SHP77 (cell line): ENCODE measurements around the gene SLX4IP.

Source experiments
- DNase-seq, 2 experiments: peaks; one replicate each; lab custom pipeline; 2025; lab: John Stamatoyannopoulos, UW

The SLX4IP gene

DNA sequence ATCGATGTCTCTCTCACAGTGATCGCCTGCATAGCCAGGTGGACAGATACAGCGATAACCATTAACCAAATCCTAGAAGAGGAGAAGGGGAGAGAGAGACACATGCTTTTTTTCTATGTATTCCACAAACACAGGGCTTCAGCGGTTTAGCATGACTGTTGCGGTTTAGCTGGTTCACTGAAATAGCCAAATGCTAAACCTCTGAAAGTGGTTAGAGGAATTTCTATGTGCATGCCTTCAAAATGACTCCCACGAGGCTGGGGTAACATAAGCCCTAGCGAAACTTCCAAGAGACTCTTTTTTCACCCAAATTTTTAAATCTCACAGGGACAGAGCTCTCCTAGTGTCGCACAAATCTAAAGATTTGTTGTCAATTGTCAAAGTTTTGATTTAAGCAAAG, 213.5 kb downstream of the SLX4IP start:
- DNase-seq, result no peak

DNA sequence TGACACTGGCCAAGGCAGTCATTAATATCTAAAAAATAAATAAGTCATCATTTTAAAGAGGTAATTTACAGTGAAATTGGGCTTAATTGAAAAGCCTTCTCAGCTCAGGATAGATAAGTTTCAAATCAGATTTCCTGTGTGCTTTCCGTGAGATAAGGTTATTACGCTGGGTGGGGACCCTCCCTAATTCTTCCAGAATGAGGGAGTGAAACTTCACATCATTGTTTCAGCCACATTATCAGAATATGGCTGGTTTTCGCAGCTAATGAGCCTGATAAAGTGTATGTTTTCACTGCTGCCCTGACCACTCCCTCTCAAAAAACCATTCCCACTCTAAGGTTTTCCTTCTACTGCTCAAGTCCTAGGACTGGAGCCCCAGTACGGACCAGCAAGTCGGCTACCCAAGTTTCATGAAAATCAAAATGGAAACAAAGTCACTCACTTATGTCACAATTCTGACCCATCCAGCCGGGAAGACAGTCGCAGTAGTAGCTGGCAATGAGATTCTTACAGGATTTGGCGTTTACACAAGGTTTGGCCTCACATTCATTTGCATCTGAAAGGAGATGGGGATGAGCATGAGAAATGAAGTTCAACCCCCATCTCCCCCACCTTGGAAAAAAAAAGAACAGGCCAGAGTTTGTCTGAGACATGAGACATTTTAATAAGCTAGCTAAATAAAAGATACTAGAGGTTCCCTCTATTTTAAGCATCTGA, 214.1 kb downstream of the SLX4IP start:
- DNase-seq, result no peak

DNA sequence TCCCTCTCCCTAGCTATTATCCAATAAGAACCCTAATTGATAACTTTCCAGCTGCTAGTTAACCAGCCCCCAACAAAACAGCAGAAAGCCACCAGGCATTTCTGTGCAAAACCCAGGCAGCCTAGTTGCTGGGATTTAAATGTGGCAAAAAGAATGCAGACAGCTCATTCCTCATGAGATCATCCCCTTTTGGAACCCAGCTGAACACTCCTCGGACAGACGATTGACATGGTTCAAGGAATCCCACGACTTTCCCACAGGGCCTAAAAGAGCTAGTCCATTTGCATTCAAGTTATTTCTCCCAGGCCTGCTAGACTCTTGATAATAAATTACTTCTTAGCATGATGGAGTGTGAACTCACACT, 214.7 kb downstream of the SLX4IP start:
- no peak for DNase-seq

DNA sequence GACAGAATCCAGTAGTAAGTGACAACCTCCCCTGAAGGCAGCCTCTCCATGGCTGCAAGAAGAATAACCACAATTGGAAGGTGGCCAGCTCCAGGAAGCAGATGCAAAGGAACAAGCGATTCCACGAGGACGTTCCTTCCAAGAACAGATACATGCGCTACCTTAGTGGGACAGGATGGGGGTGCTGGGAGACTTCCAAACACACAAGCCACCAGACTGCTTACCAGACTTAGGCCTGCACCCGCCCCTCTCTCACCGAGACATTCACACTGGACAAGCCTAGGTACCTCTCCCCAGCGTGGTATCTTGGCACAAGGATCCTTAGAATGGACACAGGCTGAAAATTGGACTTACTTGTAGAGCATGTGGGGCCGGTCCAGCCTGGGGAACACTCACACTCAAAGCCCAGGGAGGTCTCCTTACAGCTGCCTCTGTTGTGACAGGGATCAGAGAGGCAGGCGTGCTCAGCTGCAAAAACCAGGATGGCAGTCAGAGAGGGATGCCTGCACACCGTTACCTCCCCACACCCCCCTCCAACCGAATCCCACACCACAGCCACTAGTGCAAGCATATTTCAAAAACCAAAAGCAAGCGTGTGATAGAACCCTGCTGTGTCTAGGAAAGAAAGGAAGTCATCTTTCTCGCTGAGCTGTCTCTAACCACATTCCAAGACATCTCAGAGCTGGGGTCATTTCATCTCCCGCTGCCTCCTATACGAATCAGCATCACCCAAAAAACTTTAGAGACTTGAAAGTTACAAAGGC, 216.3 kb downstream of the SLX4IP start:
- DNase-seq, result no peak

DNA sequence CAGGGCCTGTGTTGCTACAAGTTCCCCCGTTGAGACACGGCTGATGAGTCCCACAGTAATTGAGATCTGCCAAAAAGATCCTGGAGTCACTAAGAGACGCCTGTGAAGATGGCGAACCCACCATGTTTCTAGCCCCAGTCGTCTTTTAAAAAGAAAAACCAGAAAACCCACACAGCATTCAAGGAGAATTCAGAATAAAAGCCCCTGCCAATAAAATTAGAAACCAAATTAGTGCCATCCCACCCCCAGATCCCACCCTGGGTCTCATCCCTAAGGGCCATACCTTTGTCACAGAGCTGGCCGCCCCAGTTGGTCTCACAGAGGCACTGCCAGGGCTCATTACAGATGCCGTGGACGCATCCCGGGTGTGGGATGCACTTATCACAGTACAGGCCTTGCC, 217.1 kb downstream of the SLX4IP start:
- no peak for DNase-seq

DNA sequence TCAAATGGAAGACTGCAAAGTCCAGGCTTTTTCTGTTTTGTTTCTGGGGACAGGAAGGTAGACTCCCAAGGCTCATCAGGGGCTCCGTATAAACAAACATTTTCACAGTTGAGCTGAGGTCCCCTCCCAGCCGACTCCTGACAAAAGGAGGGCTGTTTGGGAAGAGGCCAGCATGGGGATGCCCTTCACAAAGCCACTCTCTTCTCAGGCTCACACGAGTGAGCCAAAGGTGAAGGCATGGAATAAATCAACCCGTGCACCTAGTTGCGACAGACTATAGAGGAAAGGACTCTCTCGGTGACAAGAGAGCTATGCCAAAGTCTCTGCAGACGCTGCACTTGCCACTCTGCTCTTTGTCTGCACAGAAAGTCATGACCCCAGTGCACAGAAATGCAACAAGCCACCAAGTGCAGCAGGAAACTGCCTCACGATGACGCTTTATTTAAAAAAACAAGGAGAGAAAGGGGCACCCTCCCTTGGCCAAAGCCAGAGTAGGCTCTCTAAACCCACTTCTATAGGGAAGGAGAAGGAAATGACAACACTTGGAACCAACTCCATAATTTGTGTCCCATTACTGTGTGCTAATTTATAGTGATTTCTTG, 217.7 kb downstream of the SLX4IP start:
- DNase-seq, result no peak

DNA sequence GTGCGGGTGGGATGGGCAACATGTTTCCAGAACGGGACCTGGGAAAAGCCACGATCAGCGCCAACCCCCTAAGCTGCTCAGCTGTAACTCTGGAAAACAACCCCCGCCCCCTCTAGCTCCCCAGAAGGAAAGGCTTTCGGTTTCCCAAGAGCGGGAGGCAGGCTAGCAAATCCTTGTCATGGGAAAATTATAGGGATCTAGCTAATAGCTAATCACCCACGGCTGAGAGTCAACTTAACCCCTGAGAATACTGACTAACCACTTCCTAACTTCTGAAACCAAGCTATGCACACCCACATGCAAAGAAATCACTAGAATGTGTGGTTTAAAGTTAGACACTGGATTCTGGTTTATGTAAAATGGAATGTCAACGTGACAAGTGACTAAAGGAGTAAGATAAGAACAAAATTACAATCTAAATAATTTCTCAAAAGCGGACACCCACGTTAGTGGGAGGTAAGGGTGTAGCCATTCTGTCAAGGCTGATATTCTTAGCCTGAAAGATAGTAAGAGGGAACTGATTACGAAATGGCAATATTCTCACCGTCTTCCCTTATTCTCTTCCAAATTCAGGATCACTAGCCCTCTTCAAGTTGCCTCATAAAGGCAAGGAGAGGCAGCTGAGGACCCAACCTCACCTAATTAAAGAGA, 218.6 kb downstream of the SLX4IP start:
- no peak for DNase-seq

DNA sequence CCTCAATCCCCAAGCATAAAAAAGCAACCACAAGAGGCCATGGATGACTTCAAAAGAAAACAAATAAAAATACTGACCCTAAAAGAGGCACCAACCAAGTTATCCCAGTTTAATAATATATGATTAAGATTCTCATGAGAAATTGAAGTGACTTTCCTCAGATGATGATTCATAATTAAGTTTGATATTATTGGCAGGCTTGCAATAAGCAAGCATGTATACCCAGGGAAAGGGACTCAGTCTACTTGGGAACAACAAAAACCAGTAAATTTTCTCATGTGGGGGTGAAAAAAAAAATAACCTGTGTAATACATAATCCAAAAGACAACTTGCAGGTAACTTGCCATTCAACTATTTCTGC, 219.1 kb downstream of the SLX4IP start:
- DNase-seq, result no peak

DNA sequence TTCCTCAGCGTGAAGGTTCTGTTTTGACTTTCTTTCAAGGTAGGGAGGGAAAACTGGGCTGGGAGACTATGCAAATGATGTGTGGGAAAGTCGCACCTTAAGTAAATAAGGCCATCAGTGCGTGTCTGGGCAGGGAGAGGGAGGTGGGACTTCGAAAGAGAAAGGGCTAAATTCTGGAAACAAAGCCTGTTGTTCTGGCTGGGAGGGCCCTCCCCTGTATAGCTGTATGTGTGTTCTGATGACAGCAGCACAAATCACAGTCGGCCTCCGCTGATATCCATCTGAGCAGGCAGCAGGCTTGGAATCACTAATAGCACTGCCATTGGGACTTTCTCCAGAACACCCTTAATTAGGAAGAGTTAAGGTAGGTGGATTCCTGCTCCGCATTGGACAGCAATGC, 219.5 kb downstream of the SLX4IP start:
- DNase-seq, result no peak

DNA sequence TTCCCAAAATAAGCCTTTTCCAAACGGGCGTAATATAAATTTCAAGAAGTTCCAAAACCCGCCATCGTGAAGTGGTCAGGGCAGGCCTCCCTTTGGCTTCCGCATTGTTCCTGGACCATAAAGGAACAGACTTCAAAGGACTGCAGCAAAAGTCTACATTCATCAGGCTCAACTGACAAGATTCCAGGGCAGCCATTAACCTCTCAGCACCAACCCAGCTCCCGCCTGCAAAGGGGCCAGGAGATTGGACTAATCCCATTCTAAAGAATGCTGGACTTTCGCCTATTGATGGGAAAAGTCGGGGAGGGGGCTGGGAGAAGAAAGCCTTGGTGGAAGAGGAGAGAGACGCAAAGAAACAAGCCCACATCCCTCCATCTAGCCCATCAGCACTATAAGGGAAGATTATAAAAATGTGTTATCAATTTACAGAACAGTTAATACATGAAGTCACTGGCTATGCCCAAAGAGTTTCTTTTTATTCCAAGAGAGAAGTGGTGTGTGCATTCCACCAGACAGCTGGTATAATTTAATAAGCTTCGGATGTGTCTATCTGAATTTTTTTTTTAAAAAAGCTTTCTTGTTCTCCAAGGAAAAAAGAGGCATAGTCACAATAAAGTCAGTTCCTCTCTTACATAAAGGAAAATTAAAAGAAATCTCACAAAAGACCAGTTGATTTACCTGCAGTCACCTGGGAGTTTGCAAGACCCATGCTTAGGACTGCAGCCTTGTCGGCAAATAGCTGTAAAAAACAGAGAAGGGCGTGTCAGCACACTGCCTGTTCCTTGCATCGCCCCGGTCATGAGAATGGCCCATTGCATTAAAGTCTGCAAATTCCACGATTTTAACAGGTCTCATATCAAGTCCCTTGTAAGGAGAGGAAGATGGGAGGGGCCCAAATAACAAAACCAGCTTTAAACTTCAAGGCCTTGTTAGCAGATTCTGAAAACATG, 220.9 kb downstream of the SLX4IP start:
- DNase-seq, result no peak

DNA sequence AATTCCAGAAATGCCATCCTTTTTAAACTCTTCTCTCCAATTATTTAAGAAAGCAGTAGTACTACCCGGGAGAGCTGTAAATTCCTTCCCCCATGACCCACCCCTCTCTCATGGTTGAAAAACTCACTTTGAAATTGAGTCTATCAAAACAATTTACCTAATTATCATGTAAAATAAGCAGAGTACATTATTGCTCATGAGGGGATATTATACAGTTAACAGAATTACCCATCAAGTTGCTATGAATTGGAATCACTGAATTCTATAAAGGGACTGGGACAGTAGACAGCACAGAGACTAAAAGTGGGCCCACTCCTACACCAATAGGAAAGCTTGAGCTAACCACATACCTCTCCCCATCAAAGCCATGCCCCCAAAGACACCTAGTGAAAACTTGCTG, 222.3 kb downstream of the SLX4IP start:
- no peak for DNase-seq

DNA sequence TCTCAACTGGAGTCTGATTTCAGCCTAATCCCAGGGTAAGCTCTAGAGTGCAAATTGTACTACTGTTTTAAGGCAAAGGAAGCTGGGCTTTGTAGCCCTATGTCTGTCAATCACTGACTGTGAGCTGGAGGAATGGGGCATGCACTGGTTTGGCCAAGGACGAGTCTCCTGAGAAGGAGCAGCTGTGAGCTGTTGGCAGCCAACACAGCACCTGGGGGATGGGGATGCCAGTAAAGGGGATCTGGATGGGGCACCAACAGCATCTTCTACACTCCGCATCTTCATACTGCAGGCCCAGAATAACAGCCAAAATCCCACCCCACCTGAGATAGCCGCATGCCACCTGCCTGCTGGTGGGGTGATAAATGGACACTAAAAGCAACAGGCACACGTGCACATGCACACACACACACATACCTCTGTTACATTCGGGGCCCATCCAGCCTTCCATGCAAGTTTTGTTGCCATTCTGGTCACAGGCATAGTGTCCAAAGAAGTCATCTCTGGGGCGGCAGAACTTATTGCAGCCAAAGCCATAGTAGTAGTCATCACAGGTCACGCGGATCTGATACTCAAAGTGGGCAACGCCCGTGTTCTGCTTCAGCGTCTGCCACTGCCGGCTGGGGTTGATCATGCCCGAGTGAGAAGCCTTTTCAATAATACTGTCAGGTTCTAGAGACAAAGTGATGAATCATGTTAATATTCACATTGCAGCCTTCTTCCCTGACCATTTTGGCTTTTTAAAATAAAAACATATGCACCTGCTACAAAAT, 223.1 kb downstream of the SLX4IP start:
- DNase-seq, result no peak

DNA sequence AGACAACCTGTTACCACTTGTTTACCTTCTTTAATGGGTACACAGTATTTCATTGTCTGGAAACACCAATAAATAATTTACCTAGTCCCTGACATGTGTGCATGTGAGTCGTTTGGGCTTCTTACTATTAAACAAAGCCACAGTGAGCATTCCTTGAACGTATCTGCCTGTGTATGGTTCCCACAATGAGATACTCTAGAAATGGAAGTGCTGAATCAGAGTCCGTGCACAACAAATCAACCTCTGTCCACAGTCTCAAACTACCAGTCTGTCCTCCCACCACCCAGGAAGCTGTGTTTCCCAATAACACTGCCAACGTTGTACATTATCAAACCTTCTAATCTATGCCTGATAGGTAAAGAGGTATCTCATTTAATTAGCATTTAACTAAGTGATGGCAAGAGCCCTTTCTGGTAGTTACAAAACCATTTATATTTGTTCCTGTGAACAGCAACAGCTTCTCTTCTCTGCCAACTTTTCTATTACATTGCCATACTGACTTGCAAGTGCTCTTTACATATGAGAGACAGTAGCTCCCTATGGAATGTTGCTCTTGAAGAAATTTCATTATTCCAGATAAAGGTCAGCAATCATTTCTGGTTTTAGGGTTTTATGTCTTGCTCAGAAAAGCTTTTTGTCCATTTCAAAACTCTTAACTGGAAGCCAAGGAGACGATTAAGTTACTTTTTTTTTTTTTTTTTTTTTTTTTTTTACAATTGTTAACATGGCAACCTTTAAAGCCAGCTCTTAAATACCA, 223.9 kb downstream of the SLX4IP start:
- DNase-seq, result no peak

DNA sequence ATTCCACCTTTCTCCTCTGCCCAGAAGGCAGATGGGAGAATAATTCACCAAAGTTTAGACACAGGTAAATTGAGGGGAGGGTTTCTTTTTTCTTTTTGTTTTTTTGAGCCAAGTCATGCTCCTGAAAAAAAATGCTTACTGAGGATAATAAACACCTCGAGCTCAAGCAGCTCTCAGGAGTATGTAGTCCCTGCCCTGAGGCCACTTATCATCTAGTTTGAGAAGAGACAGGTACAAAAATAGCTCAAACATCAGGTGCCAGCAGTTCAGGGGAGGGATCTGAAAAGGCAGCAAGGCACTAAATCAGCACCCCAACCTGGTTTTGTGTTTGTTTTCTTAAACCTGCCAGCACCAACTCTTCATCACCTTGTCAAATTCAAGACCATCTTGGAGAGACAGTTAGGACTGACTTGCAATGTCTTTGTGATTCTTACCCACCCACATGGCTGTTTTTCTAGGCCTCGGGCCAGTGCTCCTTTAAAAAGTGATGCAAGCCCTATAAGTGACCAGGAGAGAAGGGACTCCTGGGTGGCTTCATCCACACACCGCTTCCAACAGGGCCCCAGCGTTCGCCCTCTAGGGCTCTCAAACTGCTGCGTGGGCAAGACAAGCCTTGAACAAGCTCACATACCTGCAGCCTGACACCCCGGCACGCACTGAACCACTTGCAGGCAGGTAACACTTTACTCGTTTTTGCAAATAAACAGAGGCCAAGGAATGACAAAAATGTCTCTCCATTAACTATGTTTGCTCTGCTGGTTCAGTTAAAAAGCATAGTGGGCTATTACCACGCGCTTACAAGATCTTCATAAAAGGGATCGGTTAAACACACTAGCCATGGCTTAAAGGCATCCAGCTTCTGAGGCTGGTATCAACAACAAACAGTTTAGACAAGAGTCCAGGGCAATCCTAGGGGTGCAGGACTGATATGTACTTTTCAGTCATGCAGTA, 224.8 kb downstream of the SLX4IP start:
- no peak for DNase-seq

DNA sequence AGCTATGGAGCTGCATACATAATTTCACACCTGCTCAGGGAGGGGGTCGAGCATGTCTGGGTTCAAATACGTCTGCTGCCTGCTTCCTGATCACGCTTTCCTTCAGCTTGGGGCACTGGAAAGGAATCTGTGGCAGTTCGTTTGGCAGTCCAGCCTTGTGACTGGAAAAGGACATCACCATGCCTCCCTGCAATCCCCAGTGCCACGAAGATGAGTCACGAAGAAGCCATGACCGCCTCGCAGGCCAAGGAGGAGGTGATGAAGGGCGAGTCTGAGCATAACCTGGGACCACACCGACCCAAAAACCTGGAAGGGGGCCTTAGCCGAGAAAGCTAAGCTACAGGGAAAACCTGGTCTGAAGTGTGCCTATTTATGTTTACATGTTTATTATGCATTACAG, 225.6 kb downstream of the SLX4IP start:
- DNase-seq, result no peak

DNA sequence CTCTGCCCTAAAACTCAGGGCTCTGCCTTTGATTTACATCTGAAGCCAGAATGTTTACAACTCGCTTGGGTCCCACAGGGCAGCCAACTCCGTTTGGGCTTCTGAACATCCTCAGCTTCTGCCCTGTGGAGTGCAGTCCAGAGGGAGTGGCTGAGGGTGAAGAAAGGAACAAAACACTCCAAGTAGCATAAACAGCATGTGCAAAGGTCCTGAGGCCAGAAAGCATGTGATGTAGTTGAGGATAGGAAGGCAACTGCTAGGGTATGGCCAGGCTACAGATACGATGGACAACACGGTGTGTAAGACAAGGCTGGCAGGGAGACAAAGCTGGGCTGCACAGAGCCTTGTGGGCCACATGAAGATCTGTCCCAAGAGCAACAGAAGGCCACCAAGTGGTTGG, 226.2 kb downstream of the SLX4IP start:
- DNase-seq, result no peak

DNA sequence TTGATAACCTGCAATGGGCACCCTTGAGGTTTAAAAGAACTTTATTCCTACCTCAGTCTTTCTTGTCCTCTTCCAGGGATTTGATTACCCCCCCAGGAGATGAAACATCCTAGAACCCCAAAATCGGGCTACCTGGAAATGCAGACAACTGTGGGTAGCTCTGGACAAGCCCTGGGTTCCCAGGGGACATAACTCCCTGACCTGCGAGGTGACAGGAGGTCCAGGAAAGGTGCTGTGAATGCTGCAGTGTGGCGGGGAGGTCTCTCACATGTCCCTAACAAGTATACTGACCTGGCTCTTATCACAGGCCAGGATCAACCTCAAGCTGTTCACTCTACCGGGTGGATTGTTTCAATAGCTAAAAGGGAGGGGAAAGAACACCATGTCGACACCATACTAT, 227.0 kb downstream of the SLX4IP start:
- no peak for DNase-seq

DNA sequence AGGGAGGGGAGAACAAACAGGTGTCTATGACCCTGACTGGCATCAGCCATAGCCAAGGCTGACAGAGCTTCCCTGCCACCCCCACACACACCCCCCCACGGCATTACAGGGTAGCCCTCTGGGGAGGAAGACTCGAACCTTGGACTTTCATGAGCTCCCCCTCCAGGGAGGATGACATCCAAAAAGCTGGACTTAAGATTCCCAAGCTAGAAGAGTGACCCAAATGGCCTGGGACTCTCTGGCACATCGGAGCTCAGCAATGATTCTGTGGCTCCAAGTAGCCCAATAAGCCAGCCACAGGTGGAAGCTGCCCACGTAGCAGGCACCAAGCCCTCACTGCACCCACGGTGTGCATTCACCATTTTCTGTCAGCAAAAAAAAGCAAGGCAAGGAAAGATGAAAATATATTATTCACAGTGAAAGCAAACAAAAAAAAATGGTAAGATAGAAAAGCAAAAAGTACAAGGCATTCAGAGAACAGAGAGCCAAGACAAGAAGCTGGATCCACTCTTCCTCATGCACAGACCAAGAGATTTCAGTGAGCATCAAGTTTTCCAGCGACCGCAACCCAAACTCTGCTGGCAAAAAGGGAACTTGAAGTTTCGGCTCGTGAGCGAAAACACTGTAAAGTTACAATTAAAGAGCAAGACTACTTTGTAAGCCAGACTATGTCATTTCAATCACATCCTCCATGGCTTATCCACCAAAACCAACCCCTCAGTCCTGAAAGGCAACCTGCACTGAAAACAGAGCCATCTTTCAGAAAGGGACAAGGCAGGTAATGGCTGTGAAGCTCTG, 227.8 kb downstream of the SLX4IP start:
- DNase-seq, result no peak
